Measurements from ENCODE around the gene RTN1. TPM values are rescaled to one million over a fixed set of nuclear protein-coding genes. Genes with fewer than 3 reads are reported as not detected.
A peak's percentile ranks its signal among the peaks of the same experiment; 100 is the strongest.

Gene RTN1
- total RNA-seq, 1 experiment from 2014 or later: 0.49 TPM

- no peaks in the 10 kb centered on the region for H3K9me3 ChIP-seq (replicated peaks)
Observed at GRCh38 chr14:59622631-59623030, 247.9 kb downstream of the RTN1 start.

GRCh38 chr14:59619061-59619460 lies 251.5 kb downstream of the RTN1 start:
- H3K36me3 ChIP-seq: no peaks in the 10 kb centered on the region
- H3K4me3 ChIP-seq: no peak overlapping the region
- H3K27ac ChIP-seq: no peak overlapping the region
- no peak for DNase-seq
- no peaks in the 10 kb centered on the region for H3K9me3 ChIP-seq (replicated peaks)
- H3K4me1 ChIP-seq: no peaks in the 10 kb centered on the region
- H3K27me3 ChIP-seq: no peaks in the 10 kb centered on the region

More at GRCh38 chr14:59622631-59623030, 247.9 kb downstream of the RTN1 start:
- H3K27ac ChIP-seq: no peak overlapping the region
- H3K36me3 ChIP-seq: no peaks in the 10 kb centered on the region
- H3K4me1 ChIP-seq: no peaks in the 10 kb centered on the region
- no peak for DNase-seq
- no peak overlapping the region for H3K4me3 ChIP-seq
- H3K27me3 ChIP-seq: no peaks in the 10 kb centered on the region

GRCh38 chr14:59601056-59601455 lies 269.5 kb downstream of the RTN1 start:
- no peak for DNase-seq
- Histone ChIP-seq H3K36me3 (no peaks in the 10 kb centered on the region), H3K27me3 (peaks cover 2% of the 10 kb centered on the region; the same call in 1 of the 2 replicates), H3K27ac (no peak overlapping the region), H3K4me1 (no peaks in the 10 kb centered on the region), H3K9me3 (replicated peaks) (no peaks in the 10 kb centered on the region), H3K4me3 (no peak overlapping the region)

GRCh38 chr14:59600211-59600945 lies 270.2 kb downstream of the RTN1 start:
- DNase-seq: no peak
- no peak overlapping the region for H3K27ac ChIP-seq
- H3K4me3 ChIP-seq: no peak overlapping the region
- H3K27me3 ChIP-seq: peaks cover 2% of the 10 kb centered on the region; the same call in 1 of the 2 replicates
- no peaks in the 10 kb centered on the region for H3K4me1 ChIP-seq
- no peaks in the 10 kb centered on the region for H3K36me3 ChIP-seq
- no peaks in the 10 kb centered on the region for H3K9me3 ChIP-seq (replicated peaks)

- DNase-seq: no peak
- H3K27me3 ChIP-seq: peaks cover 2% of the 10 kb centered on the region; the same call in 1 of the 2 replicates
- no peak overlapping the region for H3K4me3 ChIP-seq
- H3K27ac ChIP-seq: no peak overlapping the region
- H3K4me1 ChIP-seq: no peaks in the 10 kb centered on the region
- H3K36me3 ChIP-seq: no peaks in the 10 kb centered on the region
- H3K9me3 ChIP-seq (replicated peaks): no peaks in the 10 kb centered on the region; the same call in 1 of the 2 replicates
Observed at GRCh38 chr14:59595071-59595470, 275.5 kb downstream of the RTN1 start.

GRCh38 chr14:59591641-59592370 lies 278.8 kb downstream of the RTN1 start:
- H3K27ac ChIP-seq: no peak overlapping the region
- H3K4me1 ChIP-seq: no peaks in the 10 kb centered on the region
- DNase-seq: no peak
- no peaks in the 10 kb centered on the region for H3K36me3 ChIP-seq
- H3K9me3 ChIP-seq (replicated peaks): no peaks in the 10 kb centered on the region; the same call in 1 of the 2 replicates
- H3K27me3 ChIP-seq: peaks cover 1% of the 10 kb centered on the region; the same call in 1 of the 2 replicates
- no peak overlapping the region for H3K4me3 ChIP-seq

GRCh38 chr14:59588101-59588500 lies 282.5 kb downstream of the RTN1 start:
- Histone ChIP-seq H3K9me3 (replicated peaks) (no peaks in the 10 kb centered on the region; the same call in 1 of the 2 replicates), H3K27ac (no peak overlapping the region), H3K4me3 (no peak overlapping the region), H3K27me3 (no peaks in the 10 kb centered on the region), H3K4me1 (no peaks in the 10 kb centered on the region), H3K36me3 (no peaks in the 10 kb centered on the region)
- no peak for DNase-seq

GRCh38 chr14:59585891-59586554 lies 284.6 kb downstream of the RTN1 start:
- no peak overlapping the region for H3K27ac ChIP-seq
- no peaks in the 10 kb centered on the region for H3K9me3 ChIP-seq (replicated peaks)
- peak overlapping the region; percentile 18; the same call in 1 of the 2 replicates for H3K4me3 ChIP-seq
- H3K4me1 ChIP-seq: no peaks in the 10 kb centered on the region
- DNase-seq: peak in 1 of 2 experiments; percentile 29
- H3K36me3 ChIP-seq: no peaks in the 10 kb centered on the region
- no peaks in the 10 kb centered on the region for H3K27me3 ChIP-seq

- Histone ChIP-seq H3K4me3 (no peak overlapping the region), H3K36me3 (no peaks in the 10 kb centered on the region), H3K4me1 (no peaks in the 10 kb centered on the region), H3K9me3 (replicated peaks) (no peaks in the 10 kb centered on the region), H3K27me3 (no peaks in the 10 kb centered on the region), H3K27ac (no peak overlapping the region)
- DNase-seq: no peak
Observed at GRCh38 chr14:59583755-59584154, 286.8 kb downstream of the RTN1 start.

- H3K36me3 ChIP-seq: no peaks in the 10 kb centered on the region
- H3K27ac ChIP-seq: no peak overlapping the region
- no peak overlapping the region for H3K4me3 ChIP-seq
- no peaks in the 10 kb centered on the region for H3K9me3 ChIP-seq (replicated peaks)
- no peak for DNase-seq
- no peaks in the 10 kb centered on the region for H3K27me3 ChIP-seq
- no peaks in the 10 kb centered on the region for H3K4me1 ChIP-seq
Observed at GRCh38 chr14:59582845-59583509, 287.6 kb downstream of the RTN1 start.

GRCh38 chr14:59582161-59582560 lies 288.4 kb downstream of the RTN1 start:
- H3K9me3 ChIP-seq (replicated peaks): no peaks in the 10 kb centered on the region
- DNase-seq: no peak

GRCh38 chr14:59580911-59581310 lies 289.7 kb downstream of the RTN1 start:
- Histone ChIP-seq H3K27me3 (no peaks in the 10 kb centered on the region), H3K4me1 (no peaks in the 10 kb centered on the region), H3K9me3 (replicated peaks) (no peaks in the 10 kb centered on the region), H3K36me3 (no peaks in the 10 kb centered on the region), H3K4me3 (no peak overlapping the region), H3K27ac (no peak overlapping the region)
- no peak for DNase-seq

More at GRCh38 chr14:59582161-59582560, 288.4 kb downstream of the RTN1 start:
- H3K4me1 ChIP-seq: no peaks in the 10 kb centered on the region
- H3K4me3 ChIP-seq: no peak overlapping the region
- H3K27me3 ChIP-seq: no peaks in the 10 kb centered on the region
- H3K36me3 ChIP-seq: no peaks in the 10 kb centered on the region
- H3K27ac ChIP-seq: no peak overlapping the region

- H3K4me1 ChIP-seq: no peaks in the 10 kb centered on the region
- no peaks in the 10 kb centered on the region for H3K27me3 ChIP-seq
- H3K9me3 ChIP-seq (replicated peaks): no peaks in the 10 kb centered on the region
- peak; percentile 11 to 24 for DNase-seq
- H3K27ac ChIP-seq: no peak within 1 kb of the TSS
- no peaks in the 10 kb centered on the region for H3K36me3 ChIP-seq
- H3K4me3 ChIP-seq: no peak within 1 kb of the TSS
Observed at GRCh38 chr14:59576332-59577294, 294.0 kb downstream of the RTN1 start, which contains the start of gene CCDC175. Gene CCDC175, minus strand, starts transcription at chr14:59576812. Its CDS starts 37 bp downstream, at chr14:59576775.

Measured in SJCRH30 (cell line).